ENCODE data around the gene SOSTDC1. TPM values are rescaled to one million over a fixed set of nuclear protein-coding genes. Genes with fewer than 3 reads are reported as not detected.

Gene SOSTDC1
- polyA plus RNA-seq, 1 experiment = not detected

GRCh38 chr7:16423761-16424160, 41.8 kb downstream of the SOSTDC1 start:
- H3K36me3 ChIP-seq (ENCODE audit: control insufficient read depth, insufficient read depth, low read length) = no peaks in the 10 kb centered on the region
- ChIA-PET POLR2A (no interaction called here), CTCF (interaction anchor here (1.2 to 2.0 kb wide), 2 partner anchors 10 to 141 kb away, joined by 3 to 5 read pairs; no protein-coding TSS in a partner anchor)
- no peak for TF ChIP-seq CTCF (IDR thresholded peaks at IDR 0.05; ENCODE audit: insufficient read depth, low read depth, low read length)
- DNase-seq (ENCODE audit: low read depth) = no peak
- no peaks in the 10 kb centered on the region for H3K27me3 ChIP-seq (ENCODE audit: control insufficient read depth, insufficient read depth, low read length)
- H3K4me3 ChIP-seq (ENCODE audit: low read depth, low read length) = no peak overlapping the region

GRCh38 chr7:16422917-16423316, 42.6 kb downstream of the SOSTDC1 start:
- POLR2A ChIA-PET = no interaction called here
- CTCF ChIA-PET = no interaction called here
- no peak for DNase-seq (ENCODE audit: low read depth)

DNA sequence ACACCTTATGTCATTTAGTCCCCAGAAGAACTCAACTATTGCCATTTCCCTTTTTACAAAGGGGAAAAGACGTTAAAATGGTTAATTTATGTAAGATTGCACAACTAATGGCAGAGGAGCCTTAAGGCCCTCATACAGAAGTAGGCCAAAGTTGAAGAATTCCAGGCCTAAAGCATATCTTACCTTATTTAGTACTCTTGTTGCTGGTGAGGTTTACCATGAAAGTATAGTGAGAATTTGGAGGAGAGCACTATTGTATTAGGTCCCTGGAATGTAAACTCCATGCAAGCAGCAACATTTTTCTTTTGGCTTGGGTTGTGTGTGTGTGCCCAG, 43.5 kb downstream of the SOSTDC1 start:
- ChIA-PET POLR2A (no interaction called here), CTCF (no interaction called here)
- no peak for DNase-seq (ENCODE audit: low read depth)
- no peaks in the 10 kb centered on the region for H3K27me3 ChIP-seq (ENCODE audit: control insufficient read depth, insufficient read depth, low read length)
- H3K36me3 ChIP-seq (ENCODE audit: control insufficient read depth, insufficient read depth, low read length) = no peaks in the 10 kb centered on the region
- no peak for TF ChIP-seq CTCF (IDR thresholded peaks at IDR 0.05; ENCODE audit: insufficient read depth, low read depth, low read length)
- H3K4me3 ChIP-seq (ENCODE audit: low read depth, low read length) = no peak overlapping the region

More at GRCh38 chr7:16422917-16423316, 42.6 kb downstream of the SOSTDC1 start:
- Histone ChIP-seq H3K36me3 (ENCODE audit: control insufficient read depth, insufficient read depth, low read length) (no peaks in the 10 kb centered on the region), H3K4me3 (ENCODE audit: low read depth, low read length) (no peak overlapping the region), H3K27me3 (ENCODE audit: control insufficient read depth, insufficient read depth, low read length) (no peaks in the 10 kb centered on the region)
- TF ChIP-seq CTCF (IDR thresholded peaks at IDR 0.05; ENCODE audit: insufficient read depth, low read depth, low read length) = no peak

- Histone ChIP-seq H3K27me3 (ENCODE audit: control insufficient read depth, insufficient read depth, low read length) (no peaks in the 10 kb centered on the region), H3K4me3 (ENCODE audit: low read depth, low read length) (peak within 1 kb of the TSS; percentile 54), H3K36me3 (ENCODE audit: control insufficient read depth, insufficient read depth, low read length) (no peaks in the 10 kb centered on the region)
- no peak for TF ChIP-seq CTCF (IDR thresholded peaks at IDR 0.05; ENCODE audit: insufficient read depth, low read depth, low read length)
- DNase-seq (ENCODE audit: low read depth) = no peak
- ChIA-PET CTCF (no interaction called here), POLR2A (no interaction called here)
Measured at GRCh38 chr7:16421333-16422102, 44.0 kb downstream of the SOSTDC1 start, which contains the start of gene CRPPA. TSS of gene CRPPA (minus strand) at chr7:16421538. CDS start at chr7:16421322, 216 bp downstream.

GRCh38 chr7:16420649-16421332, 44.7 kb downstream of the SOSTDC1 start:
- Histone ChIP-seq H3K36me3 (ENCODE audit: control insufficient read depth, insufficient read depth, low read length) (no peaks in the 10 kb centered on the region), H3K27me3 (ENCODE audit: control insufficient read depth, insufficient read depth, low read length) (no peaks in the 10 kb centered on the region), H3K4me3 (ENCODE audit: low read depth, low read length) (peak overlapping the region; percentile 54)
- peak; percentile 29; the same call in 1 of the 2 replicates for TF ChIP-seq CTCF (IDR thresholded peaks at IDR 0.05; ENCODE audit: insufficient read depth, low read depth, low read length)
- CTCF ChIA-PET = no interaction called here
- POLR2A ChIA-PET = no interaction called here
- DNase-seq (ENCODE audit: low read depth) = no peak

All from BJ (cell line).